ENCODE results near the gene CNEP1R1.

GRCh38 chr16:50040710-50041109 is 15.7 kb downstream of the CNEP1R1 start:
- no peak for TF ChIP-seq SUZ12 (IDR thresholded peaks at IDR 0.05; ENCODE audit: extremely low read depth, insufficient read depth, insufficient read length)
- no peak for TF ChIP-seq ZNF274 (IDR thresholded peaks at IDR 0.05; ENCODE audit: low read depth, low read length)

Data from NT2/D1 (cell line).